ENCODE data around the gene KLF7. TPM values are rescaled to one million over a fixed set of nuclear protein-coding genes. Genes with fewer than 3 reads are reported as not detected.
A peak's percentile ranks its signal among the peaks of the same experiment; 100 is the strongest.

The KLF7 gene
- total RNA-seq, 1 experiment from 2014 or later, result 15.4 TPM

DNA sequence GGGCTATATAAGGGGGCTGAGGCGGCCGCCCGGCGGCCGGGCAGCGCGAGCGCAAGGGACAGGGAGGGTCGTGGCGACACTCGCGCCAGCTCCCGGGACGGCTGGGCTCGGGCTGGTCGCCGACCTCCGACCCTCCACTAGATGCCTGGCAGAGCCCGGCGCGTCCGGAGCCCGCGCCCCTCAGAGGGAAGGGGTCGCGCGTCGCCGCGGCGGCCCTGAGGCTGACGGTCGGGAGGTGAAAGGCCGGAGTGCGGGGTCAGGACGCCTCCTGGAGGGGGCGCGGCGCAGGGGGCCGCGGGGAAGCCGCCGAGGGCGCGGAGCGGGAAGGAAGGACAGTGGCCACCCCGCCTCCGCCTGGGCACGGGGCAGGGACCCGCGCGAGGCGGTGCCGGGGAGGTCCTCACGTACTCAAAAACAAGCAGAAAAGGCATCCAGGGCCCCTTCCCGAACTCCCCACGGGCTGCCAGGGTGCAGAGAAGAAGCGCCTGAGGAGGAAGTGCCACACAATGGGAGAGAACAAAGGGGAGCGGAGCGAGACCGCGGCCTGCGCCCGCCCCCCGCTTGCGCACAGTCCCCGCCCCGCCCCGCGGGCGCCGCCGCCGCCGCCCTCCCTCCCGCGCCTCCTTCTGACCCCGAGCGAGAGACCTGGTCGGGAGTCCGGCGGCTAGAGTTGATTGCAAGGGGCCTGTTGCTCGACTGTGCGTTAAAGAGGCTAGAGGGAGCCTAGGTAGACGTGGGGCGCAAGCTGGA is 776 bp upstream of the KLF7 start (continued):
- TF ChIP-seq, protein P1, sequence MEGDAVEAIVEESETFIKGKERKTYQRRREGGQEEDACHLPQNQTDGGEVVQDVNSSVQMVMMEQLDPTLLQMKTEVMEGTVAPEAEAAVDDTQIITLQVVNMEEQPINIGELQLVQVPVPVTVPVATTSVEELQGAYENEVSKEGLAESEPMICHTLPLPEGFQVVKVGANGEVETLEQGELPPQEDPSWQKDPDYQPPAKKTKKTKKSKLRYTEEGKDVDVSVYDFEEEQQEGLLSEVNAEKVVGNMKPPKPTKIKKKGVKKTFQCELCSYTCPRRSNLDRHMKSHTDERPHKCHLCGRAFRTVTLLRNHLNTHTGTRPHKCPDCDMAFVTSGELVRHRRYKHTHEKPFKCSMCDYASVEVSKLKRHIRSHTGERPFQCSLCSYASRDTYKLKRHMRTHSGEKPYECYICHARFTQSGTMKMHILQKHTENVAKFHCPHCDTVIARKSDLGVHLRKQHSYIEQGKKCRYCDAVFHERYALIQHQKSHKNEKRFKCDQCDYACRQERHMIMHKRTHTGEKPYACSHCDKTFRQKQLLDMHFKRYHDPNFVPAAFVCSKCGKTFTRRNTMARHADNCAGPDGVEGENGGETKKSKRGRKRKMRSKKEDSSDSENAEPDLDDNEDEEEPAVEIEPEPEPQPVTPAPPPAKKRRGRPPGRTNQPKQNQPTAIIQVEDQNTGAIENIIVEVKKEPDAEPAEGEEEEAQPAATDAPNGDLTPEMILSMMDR (IDR thresholded peaks at IDR 0.05 in 2 of 3, conservative IDR thresholded peaks at IDR 0.05 in 1 of 3; ENCODE audit: borderline replicate concordance in 1 of 3, insufficient read depth in 1 of 3, low read depth in 2 of 3, low read length in 2 of 3), result no peak
- TF ChIP-seq FOSL1 (IDR thresholded peaks at IDR 0.05; ENCODE audit: low read depth) (no peak), EGR1 (IDR thresholded peaks at IDR 0.05; ENCODE audit: low read depth) (no peak), SIN3A (IDR thresholded peaks at IDR 0.05; ENCODE audit: low read depth) (0 out of 2 replicates have a peak, but pooled peaks have one; percentile 48), ELF1 (IDR thresholded peaks at IDR 0.05; ENCODE audit: borderline replicate concordance, low read depth) (no peak), POLR2AphosphoS5 (IDR thresholded peaks at IDR 0.05; ENCODE audit: low read depth, low read length) (peak; percentile 73), JUND (IDR thresholded peaks at IDR 0.05) (no peak), EZH2 (IDR thresholded peaks at IDR 0.05) (no peak), RAD21 (IDR thresholded peaks at IDR 0.05; ENCODE audit: low read depth) (no peak)
- TF ChIP-seq, protein P2, sequence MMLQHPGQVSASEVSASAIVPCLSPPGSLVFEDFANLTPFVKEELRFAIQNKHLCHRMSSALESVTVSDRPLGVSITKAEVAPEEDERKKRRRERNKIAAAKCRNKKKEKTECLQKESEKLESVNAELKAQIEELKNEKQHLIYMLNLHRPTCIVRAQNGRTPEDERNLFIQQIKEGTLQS (IDR thresholded peaks at IDR 0.05), result no peak
- TF ChIP-seq, protein P3, sequence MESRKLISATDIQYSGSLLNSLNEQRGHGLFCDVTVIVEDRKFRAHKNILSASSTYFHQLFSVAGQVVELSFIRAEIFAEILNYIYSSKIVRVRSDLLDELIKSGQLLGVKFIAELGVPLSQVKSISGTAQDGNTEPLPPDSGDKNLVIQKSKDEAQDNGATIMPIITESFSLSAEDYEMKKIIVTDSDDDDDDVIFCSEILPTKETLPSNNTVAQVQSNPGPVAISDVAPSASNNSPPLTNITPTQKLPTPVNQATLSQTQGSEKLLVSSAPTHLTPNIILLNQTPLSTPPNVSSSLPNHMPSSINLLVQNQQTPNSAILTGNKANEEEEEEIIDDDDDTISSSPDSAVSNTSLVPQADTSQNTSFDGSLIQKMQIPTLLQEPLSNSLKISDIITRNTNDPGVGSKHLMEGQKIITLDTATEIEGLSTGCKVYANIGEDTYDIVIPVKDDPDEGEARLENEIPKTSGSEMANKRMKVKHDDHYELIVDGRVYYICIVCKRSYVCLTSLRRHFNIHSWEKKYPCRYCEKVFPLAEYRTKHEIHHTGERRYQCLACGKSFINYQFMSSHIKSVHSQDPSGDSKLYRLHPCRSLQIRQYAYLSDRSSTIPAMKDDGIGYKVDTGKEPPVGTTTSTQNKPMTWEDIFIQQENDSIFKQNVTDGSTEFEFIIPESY (IDR thresholded peaks at IDR 0.05; ENCODE audit: extremely low read depth, insufficient replicate concordance, low read length), result no peak
- TF ChIP-seq, protein P4, sequence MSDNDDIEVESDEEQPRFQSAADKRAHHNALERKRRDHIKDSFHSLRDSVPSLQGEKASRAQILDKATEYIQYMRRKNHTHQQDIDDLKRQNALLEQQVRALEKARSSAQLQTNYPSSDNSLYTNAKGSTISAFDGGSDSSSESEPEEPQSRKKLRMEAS (IDR thresholded peaks at IDR 0.05), result peak; percentile 65
